Measurements from ENCODE around the gene POR.
"Not testable (repeated sequence)": the region's sequence is repeated elsewhere in the genome, so short reads cannot be mapped to it uniquely, and the experiment has no call there.

Gene POR

DNA sequence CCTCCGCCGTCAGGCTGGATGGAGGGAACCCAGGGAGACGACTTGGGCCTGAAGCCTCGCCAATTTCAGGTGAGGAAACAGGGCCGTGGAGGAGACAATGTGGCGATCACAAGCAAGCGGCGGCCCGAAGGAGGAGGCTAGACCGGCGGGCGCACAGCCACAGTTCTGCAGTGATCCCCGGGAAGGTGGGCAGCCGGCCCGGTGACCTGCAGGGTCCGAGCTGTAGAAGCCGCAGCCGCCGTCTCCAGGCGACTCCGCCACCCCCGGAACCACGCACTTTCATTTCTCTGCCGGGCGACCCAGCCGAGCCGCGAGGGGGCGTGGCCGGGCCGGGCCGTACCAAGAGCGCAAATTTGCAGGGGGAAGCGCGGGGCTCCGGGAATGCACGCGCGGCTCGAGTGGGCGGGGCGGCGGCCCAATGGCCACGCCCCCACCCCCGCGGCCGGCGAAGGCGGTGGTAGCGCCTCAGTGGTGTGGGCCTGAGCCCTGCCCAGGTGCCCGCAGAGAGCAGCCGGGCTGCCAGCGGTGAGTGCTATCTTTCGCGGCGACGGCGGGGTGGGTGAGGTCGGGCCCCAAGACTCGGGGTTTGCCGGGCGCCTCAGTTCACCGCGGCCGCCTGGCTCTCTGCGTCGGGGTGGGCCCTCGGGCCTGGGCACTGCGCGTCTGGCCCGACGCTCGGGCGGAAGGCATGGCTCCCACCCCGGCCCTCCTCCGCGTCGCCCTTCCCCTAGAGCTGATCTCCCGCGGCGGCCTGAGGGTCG, at the start of gene POR:
TSS of gene POR (plus strand) at position 501 of the 761 bp plus-strand sequence. CDS start 38,847 bp downstream, outside the sequence.
- peak; percentile 87 to 95 (median 95) for DNase-seq (ENCODE audit: low read depth in 2 of 3, low spot score in 1 of 3)

DNA sequence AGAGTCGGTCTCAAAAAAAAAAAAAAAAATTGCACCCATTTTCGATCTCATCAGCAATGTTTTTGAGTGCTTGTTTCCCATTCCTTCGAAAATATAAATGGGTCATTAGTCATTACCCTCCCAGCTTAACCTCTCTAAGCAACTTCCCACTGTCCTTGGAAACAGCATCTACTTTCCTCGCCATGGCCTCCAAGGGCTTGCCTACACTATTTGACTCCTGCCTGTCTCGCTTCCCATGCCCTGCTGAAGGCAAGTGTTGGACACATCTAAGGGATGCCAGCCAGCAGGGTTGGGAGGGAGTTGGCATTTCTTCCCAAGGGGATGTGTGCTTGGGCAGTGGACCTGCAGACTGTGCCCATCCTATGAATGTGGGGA, 48.9 kb upstream of the POR start:
- no peak for DNase-seq (ENCODE audit: low read depth in 2 of 3, low spot score in 1 of 3)

- peak in 1 of 3 donors; percentile 41 for DNase-seq (ENCODE audit: low read depth in 2 of 3, low spot score in 1 of 3)
These were observed 48.2 kb upstream of the POR start for GRCh38 chr7:75866489-75867389.

- DNase-seq (ENCODE audit: low read depth in 2 of 3, low spot score in 1 of 3) = no peak
These were observed 47.6 kb upstream of the POR start for GRCh38 chr7:75867390-75867717.

GRCh38 chr7:75868153-75868552, 46.8 kb upstream of the POR start:
- no peak for DNase-seq (ENCODE audit: low read depth in 2 of 3, low spot score in 1 of 3)

GRCh38 chr7:75869776-75870379, 45.1 kb upstream of the POR start:
- DNase-seq (ENCODE audit: low read depth in 2 of 3, low spot score in 1 of 3) = no peak

DNA sequence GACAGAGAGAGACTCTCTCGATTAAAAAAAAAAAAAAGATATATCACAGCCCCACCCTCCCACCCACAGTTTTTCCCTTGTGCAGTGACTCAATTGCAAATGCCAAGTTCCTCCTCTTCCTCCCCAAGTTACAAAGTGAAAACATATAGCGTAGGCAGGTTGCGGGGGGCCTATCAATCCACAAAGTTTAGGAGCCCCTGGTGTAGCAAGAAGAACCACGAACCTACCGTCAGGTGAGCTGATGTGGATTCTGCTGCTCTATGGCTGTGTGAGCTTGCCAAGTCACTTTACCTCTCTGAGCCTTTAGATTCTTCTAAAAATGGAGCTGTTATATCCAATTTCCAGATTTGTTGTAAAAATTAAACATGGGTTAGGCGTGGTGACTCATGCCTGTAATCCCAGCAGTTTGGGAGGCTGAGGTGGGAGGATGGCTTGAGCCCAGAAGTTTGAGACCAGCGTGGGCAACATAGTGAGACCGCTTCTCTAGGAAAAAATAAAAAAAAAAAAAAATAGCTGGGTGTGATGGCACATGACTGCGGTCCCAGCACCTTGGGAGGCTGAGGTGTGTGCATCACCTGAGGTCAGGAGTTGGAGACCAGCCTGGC, 44.3 kb upstream of the POR start:
- no peak for DNase-seq (ENCODE audit: low read depth in 2 of 3, low spot score in 1 of 3)

DNA sequence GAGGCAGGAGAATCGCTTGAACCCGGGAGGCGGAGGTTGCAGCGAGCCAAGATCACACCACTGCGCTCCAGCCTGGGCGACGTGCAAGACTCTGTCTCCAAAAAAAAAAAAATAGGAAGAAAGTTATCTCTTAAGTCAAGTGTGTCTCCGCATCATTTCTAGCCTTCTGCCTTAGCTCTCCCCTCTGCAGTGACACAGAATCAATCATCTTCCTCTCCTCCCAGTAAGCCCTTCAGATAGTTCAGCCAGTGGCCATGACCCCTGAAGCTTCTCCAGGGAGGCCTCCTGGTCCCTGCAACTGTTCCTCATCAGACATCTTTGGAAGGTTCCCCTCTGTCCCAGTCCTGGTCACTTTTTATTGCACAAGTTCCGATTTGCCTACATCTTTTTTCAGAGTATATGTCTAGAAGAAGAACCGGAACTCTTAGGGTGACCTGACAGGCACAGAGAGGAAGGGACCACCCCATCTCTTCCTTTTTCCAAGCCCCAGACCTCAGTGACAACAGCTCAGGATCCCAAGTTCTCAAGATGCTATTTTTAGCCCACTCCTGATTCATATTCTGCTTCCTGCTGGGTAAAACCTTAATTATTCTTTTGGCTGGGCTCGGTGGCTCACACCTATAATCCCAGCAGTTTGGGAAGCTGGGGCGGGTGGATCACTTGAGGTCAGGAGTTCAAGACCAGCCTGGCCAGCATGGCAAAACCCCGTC, 42.7 kb upstream of the POR start:
- DNase-seq (ENCODE audit: low read depth in 2 of 3, low spot score in 1 of 3) = no peak

DNA sequence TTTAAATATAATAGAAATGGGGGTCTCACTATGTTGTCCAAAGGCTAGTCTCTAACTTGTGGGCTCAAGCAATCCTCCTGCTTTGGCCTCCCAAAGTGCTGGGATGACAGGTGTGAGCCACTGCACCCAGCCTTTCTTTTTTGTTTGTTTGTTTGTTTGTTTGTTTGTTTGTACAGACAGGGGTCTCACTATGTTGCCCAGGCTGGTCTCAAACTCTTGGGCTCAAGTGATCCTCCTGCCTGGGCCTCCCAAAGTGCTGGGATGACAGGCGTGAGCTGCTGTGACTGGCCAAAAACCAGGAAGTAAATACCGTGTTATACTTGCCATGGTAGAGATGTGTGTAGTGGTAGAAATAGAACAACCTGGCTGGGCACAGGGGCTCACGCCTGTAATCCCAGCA, 40.8 kb upstream of the POR start:
- DNase-seq (ENCODE audit: low read depth in 2 of 3, low spot score in 1 of 3) = not testable (repeated sequence)

- no peak for DNase-seq (ENCODE audit: low read depth in 2 of 3, low spot score in 1 of 3)
These were observed 39.6 kb upstream of the POR start for GRCh38 chr7:75875113-75876080.

GRCh38 chr7:75876126-75876881, 38.7 kb upstream of the POR start:
- no peak for DNase-seq (ENCODE audit: low read depth in 2 of 3, low spot score in 1 of 3)

- DNase-seq (ENCODE audit: low read depth in 2 of 3, low spot score in 1 of 3) = no peak
These were observed 36.6 kb upstream of the POR start for GRCh38 chr7:75878312-75878768.

- peak; percentile 95 to 97 (median 96) for DNase-seq (ENCODE audit: low read depth in 2 of 3, low spot score in 1 of 3)
These were observed 36.0 kb upstream of the POR start, which contains the start of gene RHBDD2 for GRCh38 chr7:75878769-75879611. Gene RHBDD2 (plus strand): TSS chr7:75879034. CDS start chr7:75879083, 49 bp downstream.

GRCh38 chr7:75879771-75880184, 35.2 kb upstream of the POR start:
- no peak for DNase-seq (ENCODE audit: low read depth in 2 of 3, low spot score in 1 of 3)

GRCh38 chr7:75880242-75880641, 34.7 kb upstream of the POR start:
- no peak for DNase-seq (ENCODE audit: low read depth in 2 of 3, low spot score in 1 of 3)

DNA sequence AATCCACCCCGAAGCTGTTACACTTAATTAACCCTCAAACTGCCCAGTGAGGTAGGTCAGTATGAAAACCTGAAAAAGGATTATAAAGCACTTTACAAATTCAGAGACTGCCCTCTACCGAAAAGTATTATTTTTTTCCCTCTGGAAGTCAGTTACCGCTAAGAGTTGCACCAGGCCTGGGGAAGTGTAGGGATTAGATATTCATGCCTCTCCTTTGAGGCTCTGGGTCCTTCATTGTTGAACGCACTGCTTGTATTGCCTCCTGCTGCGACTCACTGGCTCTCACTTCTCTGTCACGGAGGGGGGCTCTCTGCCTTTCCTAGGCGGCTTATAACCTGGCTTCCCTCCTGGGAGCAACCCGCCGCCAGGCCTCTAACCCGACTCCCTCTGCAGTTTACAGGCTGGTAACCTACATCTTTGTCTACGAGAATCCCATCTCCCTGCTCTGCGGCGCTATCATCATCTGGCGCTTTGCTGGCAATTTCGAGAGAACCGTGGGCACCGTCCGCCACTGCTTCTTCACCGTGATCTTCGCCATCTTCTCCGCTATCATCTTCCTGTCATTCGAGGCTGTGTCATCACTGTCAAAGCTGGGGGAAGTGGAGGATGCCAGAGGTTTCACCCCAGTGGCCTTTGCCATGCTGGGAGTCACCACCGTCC, 33.4 kb upstream of the POR start:
- no peak for DNase-seq (ENCODE audit: low read depth in 2 of 3, low spot score in 1 of 3)

DNA sequence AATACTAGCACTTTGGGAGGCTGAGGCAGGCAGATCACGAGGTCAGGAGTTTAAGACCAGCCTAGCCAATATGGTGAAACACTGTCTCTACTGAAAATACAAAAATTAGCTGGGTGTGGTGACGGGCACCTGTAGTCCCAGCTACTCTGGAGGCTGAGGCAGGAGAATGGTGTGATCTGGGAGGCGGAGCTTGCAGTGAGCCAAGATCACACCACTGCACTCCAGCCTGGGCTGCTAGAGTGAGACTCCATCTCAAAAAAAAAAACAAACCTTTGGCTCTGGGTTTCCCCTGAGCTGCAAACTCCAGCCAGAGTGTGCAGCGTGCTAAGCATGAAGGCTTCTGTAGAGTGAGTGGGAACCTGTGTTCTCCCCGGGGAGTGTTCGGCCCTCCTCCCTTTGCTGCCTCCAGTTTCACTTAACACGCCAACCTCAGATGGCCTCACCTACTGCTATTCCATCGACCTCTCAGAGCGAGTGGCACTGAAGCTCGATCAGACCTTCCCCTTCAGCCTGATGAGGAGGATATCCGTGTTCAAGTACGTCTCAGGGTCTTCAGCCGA, 31.6 kb upstream of the POR start:
- DNase-seq (ENCODE audit: low read depth in 2 of 3, low spot score in 1 of 3) = not testable (repeated sequence)
